ENCODE measurements around the gene TSACC. TPM values are rescaled to one million over a fixed set of nuclear protein-coding genes. Genes with fewer than 3 reads are reported as not detected.

Gene TSACC
- total and polyA plus RNA-seq, 4 donors: 0.29 to 0.45 TPM; not detected in 2

- no peaks in the 10 kb centered on the region for H3K36me3 ChIP-seq (ENCODE audit: control insufficient read depth in 4 of 4, insufficient read depth in 4 of 4, low read length in 4 of 4)
- H3K4me1 ChIP-seq (ENCODE audit: control insufficient read depth in 5 of 5, insufficient read depth in 5 of 5, low read length in 5 of 5): peaks cover 0 to 19% (median 5%) of the 10 kb centered on the region in 5 donors
- WGBS, 2 donors: 49 to 50% methylated on average over 7 of the region's 7 CpGs
- peaks cover 0 to 5% (median 0%) of the 10 kb centered on the region in 3 donors for H3K27me3 ChIP-seq (ENCODE audit: control insufficient read depth in 3 of 3, insufficient read depth in 3 of 3, low read length in 2 of 3)
- no peaks in the 10 kb centered on the region for H3K9me3 ChIP-seq (ENCODE audit: control insufficient read depth in 4 of 4, insufficient read depth in 3 of 4, low read length in 3 of 4)
- no peak for TF ChIP-seq CTCF (IDR thresholded peaks at IDR 0.05; ENCODE audit: control extremely low read depth, extremely low read depth)
- H3K27ac ChIP-seq (ENCODE audit: low read depth in 1 of 2, low read length in 1 of 2): no peak overlapping the region
- no peak overlapping the region for H3K4me3 ChIP-seq
- DNase-seq: peak; percentile 84 to 91 (median 87)
- no peak overlapping the region for H3K9ac ChIP-seq (ENCODE audit: insufficient read depth in 1 of 2, low read length in 2 of 2)
- no peak for ATAC-seq (ENCODE audit: insufficient read depth, low FRiP score)
Measured at GRCh38 chr1:156371553-156372264, 33.4 kb downstream of the TSACC start.

GRCh38 chr1:156372265-156372586 lies 33.9 kb downstream of the TSACC start:
- TF ChIP-seq CTCF (IDR thresholded peaks at IDR 0.05; ENCODE audit: control extremely low read depth, extremely low read depth): no peak
- ATAC-seq (ENCODE audit: insufficient read depth, low FRiP score): no peak
- Histone ChIP-seq H3K36me3 (ENCODE audit: control insufficient read depth in 4 of 4, insufficient read depth in 4 of 4, low read length in 4 of 4) (no peaks in the 10 kb centered on the region), H3K9me3 (ENCODE audit: control insufficient read depth in 4 of 4, insufficient read depth in 3 of 4, low read length in 3 of 4) (no peaks in the 10 kb centered on the region), H3K9ac (ENCODE audit: insufficient read depth in 1 of 2, low read length in 2 of 2) (no peak overlapping the region), H3K4me3 (no peak overlapping the region), H3K4me1 (ENCODE audit: control insufficient read depth in 5 of 5, insufficient read depth in 5 of 5, low read length in 5 of 5) (peaks cover 0 to 19% (median 5%) of the 10 kb centered on the region in 5 donors), H3K27ac (ENCODE audit: low read depth in 1 of 2, low read length in 1 of 2) (no peak overlapping the region), H3K27me3 (ENCODE audit: control insufficient read depth in 3 of 3, insufficient read depth in 3 of 3, low read length in 2 of 3) (peaks cover 0 to 5% (median 0%) of the 10 kb centered on the region in 3 donors)
- DNase-seq: no peak

- no peaks in the 10 kb centered on the region for H3K9me3 ChIP-seq (ENCODE audit: control insufficient read depth in 4 of 4, insufficient read depth in 3 of 4, low read length in 3 of 4)
- ATAC-seq (ENCODE audit: insufficient read depth, low FRiP score) (no peak), DNase-seq (no peak)
- no peak overlapping the region for H3K9ac ChIP-seq (ENCODE audit: insufficient read depth in 1 of 2, low read length in 2 of 2)
- H3K27ac ChIP-seq (ENCODE audit: low read depth in 1 of 2, low read length in 1 of 2): no peak overlapping the region
- 80 to 83% methylated on average over 4 of the region's 4 CpGs for WGBS, 2 donors
- TF ChIP-seq CTCF (IDR thresholded peaks at IDR 0.05; ENCODE audit: control extremely low read depth, extremely low read depth): no peak
- no peak overlapping the region for H3K4me3 ChIP-seq
- H3K36me3 ChIP-seq (ENCODE audit: control insufficient read depth in 4 of 4, insufficient read depth in 4 of 4, low read length in 4 of 4): no peaks in the 10 kb centered on the region
- H3K27me3 ChIP-seq (ENCODE audit: control insufficient read depth in 3 of 3, insufficient read depth in 3 of 3, low read length in 2 of 3): peaks cover 0 to 5% (median 0%) of the 10 kb centered on the region in 3 donors
- peaks cover 0 to 19% (median 5%) of the 10 kb centered on the region in 5 donors for H3K4me1 ChIP-seq (ENCODE audit: control insufficient read depth in 5 of 5, insufficient read depth in 5 of 5, low read length in 5 of 5)
Measured at GRCh38 chr1:156372876-156373275, 34.5 kb downstream of the TSACC start.

- H3K36me3 ChIP-seq (ENCODE audit: control insufficient read depth in 4 of 4, insufficient read depth in 4 of 4, low read length in 4 of 4): no peaks in the 10 kb centered on the region
- no peak overlapping the region for H3K9ac ChIP-seq (ENCODE audit: insufficient read depth in 1 of 2, low read length in 2 of 2)
- H3K4me1 ChIP-seq (ENCODE audit: control insufficient read depth in 5 of 5, insufficient read depth in 5 of 5, low read length in 5 of 5): peaks cover 0 to 14% (median 5%) of the 10 kb centered on the region in 5 donors
- no peaks in the 10 kb centered on the region for H3K9me3 ChIP-seq (ENCODE audit: control insufficient read depth in 4 of 4, insufficient read depth in 3 of 4, low read length in 3 of 4)
- H3K27ac ChIP-seq (ENCODE audit: low read depth in 1 of 2, low read length in 1 of 2): no peak overlapping the region
- no peak overlapping the region for H3K4me3 ChIP-seq
- peaks cover 0 to 5% (median 0%) of the 10 kb centered on the region in 3 donors for H3K27me3 ChIP-seq (ENCODE audit: control insufficient read depth in 3 of 3, insufficient read depth in 3 of 3, low read length in 2 of 3)
- DNase-seq (no peak), ATAC-seq (ENCODE audit: insufficient read depth, low FRiP score) (no peak)
- no peak for TF ChIP-seq CTCF (IDR thresholded peaks at IDR 0.05; ENCODE audit: control extremely low read depth, extremely low read depth)
Measured at GRCh38 chr1:156373546-156373945, 35.2 kb downstream of the TSACC start.

Measured in lung (tissue), 12 donors.